H1 (cell line): ENCODE data around the gene WDR59. TPM values are rescaled to one million over a fixed set of nuclear protein-coding genes. Genes with fewer than 3 reads are reported as not detected.

ENCODE experiments used
- CTCF ChIA-PET: fragments of 300-600 bp; sonication (Branson Sonifier 250); formaldehyde crosslinking; loops from one replicate; lab custom pipeline; 2021; ENCODE audit not compliant: partially characterized antibody; lab: Charles Lee
- POLR2A ChIA-PET: fragments of 300-600 bp; sonication (Branson Sonifier 250); formaldehyde crosslinking; loops from one replicate; lab custom pipeline; 2021; ENCODE audit warnings: inconsistent platforms; ENCODE audit not compliant: partially characterized antibody; lab: Charles Lee
- DNase-seq, 2 experiments: peaks; one replicate each; pipeline versions ENCODE4 v3.0.0 to v3.0.0-alpha.2; 2010 to 2022; ENCODE audit warnings: low spot score in 2 of 2, low read depth in 1 of 2, mixed read lengths in 1 of 2
- FAIRE-seq: peaks from 2 replicates; lab custom pipeline; 2011; peaks lifted over from hg19 to GRCh38; lab: Jason Lieb, UNC
- H2AFZ ChIP-seq: 2 replicates; pipeline ENCODE4 v1.8.1; 2012; ENCODE audit warnings: low read length, inconsistent platforms
- H2AK5ac ChIP-seq: 2 replicates; pipeline ENCODE4 v1.6.1; 2013; ENCODE audit warnings: low read depth, low read length
- H2BK120ac ChIP-seq: replicated peaks from 2 replicates; pipeline ENCODE3; 2013; ENCODE audit warnings: low read depth, low read length, inconsistent platforms
- H2BK12ac ChIP-seq: 2 replicates; pipeline ENCODE4 v1.6.1; 2013; ENCODE audit warnings: low read depth, low read length
- H2BK15ac ChIP-seq: 2 replicates; pipeline ENCODE4 v1.6.1; 2013; ENCODE audit warnings: low read length
- H2BK20ac ChIP-seq: 2 replicates; pipeline ENCODE4 v1.6.1; 2013; ENCODE audit warnings: low read length
- H2BK5ac ChIP-seq: 2 replicates; pipeline ENCODE4 v1.6.1; 2013; ENCODE audit warnings: low read depth, low read length
- H3K14ac ChIP-seq: 2 replicates; pipeline ENCODE4 v1.6.1; 2013; ENCODE audit warnings: inconsistent platforms; ENCODE audit not compliant: insufficient read length
- H3K18ac ChIP-seq: 2 replicates; pipeline ENCODE4 v1.6.1; 2013; ENCODE audit warnings: low read length; ENCODE audit errors: extremely low read depth
- H3K23ac ChIP-seq: 2 replicates; pipeline ENCODE4 v1.6.1; 2013; ENCODE audit warnings: inconsistent platforms; ENCODE audit not compliant: insufficient read length
- H3K23me2 ChIP-seq: 2 replicates; pipeline ENCODE4 v1.6.1; 2013; ENCODE audit warnings: low read depth, low read length
- H3K27ac ChIP-seq: 2 replicates; pipeline ENCODE4 v1.6.1; 2011; ENCODE audit warnings: low read depth, low read length, inconsistent platforms
- H3K27me3 ChIP-seq, 4 experiments: replicated peaks in 1 of 4; 1 replicate in 1 of 4; 2 replicates in 3 of 4; pipeline versions ENCODE4 v1.6.1 to v1.8.1; 2011 to 2013; ENCODE audit warnings: low read length in 3 of 4, mild to moderate bottlenecking in 3 of 4, inconsistent platforms in 2 of 4, mixed read lengths in 2 of 4, moderate library complexity in 1 of 4; ENCODE audit not compliant: control insufficient read depth in 3 of 4, insufficient read depth in 3 of 4; ENCODE audit errors: extremely low read depth in 1 of 4
- H3K36me3 ChIP-seq, 4 experiments: 2 replicates each; pipeline versions ENCODE4 v1.6.1 to v1.8.1; 2011 to 2013; ENCODE audit warnings: mild to moderate bottlenecking in 4 of 4, low read length in 3 of 4, moderate library complexity in 2 of 4, control low read depth in 1 of 4, inconsistent platforms in 1 of 4; ENCODE audit not compliant: insufficient read depth in 4 of 4, control insufficient read depth in 2 of 4
- H3K4ac ChIP-seq: replicated peaks from 2 replicates; pipeline ENCODE3; 2013; ENCODE audit warnings: low read length, low read depth, mixed read lengths, inconsistent platforms; ENCODE audit not compliant: insufficient read length
- H3K4me1 ChIP-seq, 4 experiments: replicated peaks in 1 of 4; 1 replicate in 1 of 4; 2 replicates in 3 of 4; pipeline versions ENCODE4 v1.6.1 to v1.8.1; 2011 to 2013; ENCODE audit warnings: low read length in 3 of 4, inconsistent platforms in 2 of 4, mixed read lengths in 1 of 4; ENCODE audit not compliant: insufficient read depth in 4 of 4, control insufficient read depth in 3 of 4
- H3K4me2 ChIP-seq, 2 experiments: 2 replicates each; pipeline versions ENCODE4 v1.6.1 to v1.8.1; 2011 to 2013; ENCODE audit warnings: low read depth in 2 of 2, low read length in 2 of 2, control low read depth in 1 of 2, inconsistent platforms in 1 of 2, mild to moderate bottlenecking in 1 of 2; ENCODE audit not compliant: insufficient read depth in 1 of 2
- H3K4me3 ChIP-seq, 4 experiments: fragments of 200-600, 300-600 bp in 1 of 4; sonication (generic), shearing (Covaris generic), sonication (Bioruptor Twin) in 1 of 4; 2 replicates each; pipeline versions ENCODE4 v1.5.1 to v1.8.1; 2011 to 2016; ENCODE audit warnings: low read length in 4 of 4, low read depth in 3 of 4, control low read depth in 2 of 4, inconsistent platforms in 2 of 4, mild to moderate bottlenecking in 2 of 4, mixed read lengths in 1 of 4, moderate library complexity in 1 of 4; ENCODE audit not compliant: insufficient read depth in 2 of 4; ENCODE audit errors: extremely low read depth in 1 of 4
- H3K56ac ChIP-seq: replicated peaks from 2 replicates; pipeline ENCODE3; 2013; ENCODE audit warnings: low read depth, mild to moderate bottlenecking, mixed read lengths, low read length, inconsistent platforms; ENCODE audit not compliant: insufficient read length
- H3K79me1 ChIP-seq: 2 replicates; pipeline ENCODE4 v1.6.1; 2013; ENCODE audit warnings: low read depth, low read length, control low read depth
- H3K79me2 ChIP-seq, 2 experiments: 2 replicates each; pipeline versions ENCODE4 v1.6.1 to v1.8.1; 2012 to 2013; ENCODE audit warnings: low read length in 2 of 2, mild to moderate bottlenecking in 2 of 2, inconsistent platforms in 1 of 2; ENCODE audit not compliant: insufficient read depth in 2 of 2, control insufficient read depth in 1 of 2
- H3K9ac ChIP-seq, 4 experiments: replicated peaks in 1 of 4; 1 replicate in 1 of 4; 2 replicates in 3 of 4; pipeline versions ENCODE4 v1.6.1 to v1.8.1; 2011 to 2013; ENCODE audit warnings: low read depth in 3 of 4, low read length in 3 of 4, control low read depth in 2 of 4, mild to moderate bottlenecking in 2 of 4, moderate library complexity in 2 of 4, inconsistent platforms in 1 of 4; ENCODE audit errors: extremely low read depth in 1 of 4
- H3K9me3 ChIP-seq, 2 experiments: 2 replicates each; pipeline versions ENCODE4 v1.6.1 to v1.8.1; 2012 to 2013; ENCODE audit warnings: mild to moderate bottlenecking in 2 of 2, moderate library complexity in 2 of 2, control low read depth in 1 of 2, inconsistent platforms in 1 of 2, low read depth in 1 of 2, low read length in 1 of 2, mixed read lengths in 1 of 2; ENCODE audit not compliant: insufficient read depth in 2 of 2
- H4K20me1 ChIP-seq, 2 experiments: replicated peaks in 1 of 2; 2 replicates each; pipeline versions ENCODE3 to v1.8.1; 2011 to 2013; ENCODE audit warnings: inconsistent platforms in 2 of 2, low read length in 2 of 2, mild to moderate bottlenecking in 1 of 2; ENCODE audit not compliant: insufficient read depth in 2 of 2, control insufficient read depth in 1 of 2
- H4K5ac ChIP-seq: 2 replicates; pipeline ENCODE4 v1.6.1; 2013; ENCODE audit warnings: low read length, low read depth, mixed read lengths, inconsistent platforms; ENCODE audit not compliant: insufficient read length
- H4K8ac ChIP-seq: 2 replicates; pipeline ENCODE4 v1.8.0; 2013; ENCODE audit warnings: mild to moderate bottlenecking, moderate library complexity, low read length, inconsistent platforms; ENCODE audit not compliant: insufficient read depth; ENCODE audit errors: extremely low read depth
- H4K91ac ChIP-seq: replicated peaks from 2 replicates; pipeline ENCODE3; 2013; ENCODE audit warnings: low read length, mixed read lengths, inconsistent platforms; ENCODE audit not compliant: insufficient read length
- CHD1 ChIP-seq: IDR thresholded peaks from 2 replicates; pipeline ENCODE4 v1.6.1; 2012; ENCODE audit warnings: low read depth, low read length, improper control_type of control experiment
- EP300 ChIP-seq, 2 experiments: IDR thresholded peaks; 1 replicate in 1 of 2; 2 replicates in 1 of 2; pipeline ENCODE4 v1.6.1; 2011 to 2012; ENCODE audit warnings: low read depth in 2 of 2, low read length in 2 of 2, mild to moderate bottlenecking in 2 of 2, borderline replicate concordance in 1 of 2, inconsistent platforms in 1 of 2, moderate library complexity in 1 of 2
- GABPA ChIP-seq: IDR thresholded peaks from 2 replicates; pipeline ENCODE4 v1.6.1; 2011; ENCODE audit warnings: mild to moderate bottlenecking, low read length, moderate library complexity, borderline replicate concordance; ENCODE audit not compliant: insufficient read depth
- JUND ChIP-seq: IDR thresholded peaks from 2 replicates; pipeline ENCODE4 v1.6.1; 2011; ENCODE audit warnings: mild to moderate bottlenecking, improper control_type of control experiment, low read length
- KDM1A ChIP-seq: fragments of 200-600, 300-600 bp; sonication (generic); IDR thresholded peaks from 2 replicates; pipeline ENCODE4 v1.7.1; 2016; ENCODE audit warnings: mild to moderate bottlenecking, low read length, borderline replicate concordance
- MAX ChIP-seq: IDR thresholded peaks from 2 replicates; pipeline ENCODE4 v1.6.1; 2012; ENCODE audit warnings: inconsistent platforms
- NRF1 ChIP-seq: IDR thresholded peaks from 2 replicates; pipeline ENCODE4 v1.6.1; 2011; ENCODE audit warnings: mild to moderate bottlenecking, low read depth, low read length, improper control_type of control experiment
- PHF8 ChIP-seq: fragments of 200-600 bp; sonication (generic); conservative IDR thresholded peaks from 2 replicates; pipeline ENCODE4 v1.7.1; 2012; ENCODE audit warnings: low read depth, mild to moderate bottlenecking, inconsistent platforms, low read length, moderate library complexity
- POU5F1 ChIP-seq: IDR thresholded peaks from 2 replicates; pipeline ENCODE4 v1.6.1; 2011; ENCODE audit warnings: low read depth, mild to moderate bottlenecking, low read length, moderate library complexity
- RBBP5 ChIP-seq: IDR thresholded peaks from 2 replicates; pipeline ENCODE4 v1.7.1; 2012; ENCODE audit warnings: low read depth, mild to moderate bottlenecking, inconsistent platforms, low read length, moderate library complexity, borderline replicate concordance
- SAP30 ChIP-seq: fragments of 300-600 bp; sonication (generic); IDR thresholded peaks from 2 replicates; pipeline ENCODE4 v1.7.1; 2012; ENCODE audit warnings: low read length, moderate library complexity, mild to moderate bottlenecking, inconsistent platforms; ENCODE audit not compliant: insufficient read depth, insufficient replicate concordance
- SIRT6 ChIP-seq: IDR thresholded peaks from one replicate; pipeline ENCODE4 v1.7.1; 2012; ENCODE audit warnings: low read length, inconsistent platforms
- SP2 ChIP-seq: IDR thresholded peaks from 2 replicates; pipeline ENCODE4 v1.6.1; 2012; ENCODE audit warnings: mild to moderate bottlenecking, low read length, inconsistent platforms
- TEAD4 ChIP-seq: IDR thresholded peaks from 2 replicates; pipeline ENCODE4 v1.6.1; 2012; ENCODE audit warnings: low read depth, low read length, inconsistent platforms, mixed read lengths
- WGBS, 2 experiments: shearing (Covaris generic) in 1 of 2; methylation state at CpG; one replicate each; pipeline versions ENCODE4 v1.1.6 to v1.1.7; 2013 to 2015; ENCODE audit warnings: low lambda C conversion rate in 2 of 2, mixed read lengths in 2 of 2, inconsistent platforms in 1 of 2, low coverage in 1 of 2, missing lambda C conversion rate in 1 of 2; ENCODE audit not compliant: insufficient replicate concordance in 2 of 2, insufficient coverage in 1 of 2, insufficient read length in 1 of 2; ENCODE audit errors: extremely low coverage in 1 of 2, missing lambda C conversion rate in 1 of 2; 5-methylcytosine and 5-hydroxymethylcytosine counted together
- polyA plus RNA-seq, 7 experiments: library from polyadenylated mRNA; depleted of rRNA in 3 of 7; stranded (reverse) in 5 of 7; unstranded in 2 of 7; fragments of >200 nt in 5 of 7; fragments of 200-250 nt in 2 of 7; gene quantifications; 1 replicate in 5 of 7; 2 replicates in 1 of 7; 4 replicates in 1 of 7; pipeline versions ENCODE4 v1.2.1 to v1.2.3, GENCODE V29; 2011 to 2013; ENCODE audit warnings: missing spikeins in 2 of 7, mixed read lengths in 2 of 7
- total RNA-seq: library from RNA; stranded (reverse); fragmentation: NEBNext Ultra II Directional; extraction: Animal tissue kit (Norgen Biotek cat#: 25700); gene quantifications from 2 replicates; pipeline ENCODE4 v1.2.1, GENCODE V29; 2021

WDR59 gene
- total and polyA plus RNA-seq, 2 of the 8 experiments (the other 6 are each of a cell fraction or from before 2014, with no cell fraction given): 84.2 to 124 TPM

DNA sequence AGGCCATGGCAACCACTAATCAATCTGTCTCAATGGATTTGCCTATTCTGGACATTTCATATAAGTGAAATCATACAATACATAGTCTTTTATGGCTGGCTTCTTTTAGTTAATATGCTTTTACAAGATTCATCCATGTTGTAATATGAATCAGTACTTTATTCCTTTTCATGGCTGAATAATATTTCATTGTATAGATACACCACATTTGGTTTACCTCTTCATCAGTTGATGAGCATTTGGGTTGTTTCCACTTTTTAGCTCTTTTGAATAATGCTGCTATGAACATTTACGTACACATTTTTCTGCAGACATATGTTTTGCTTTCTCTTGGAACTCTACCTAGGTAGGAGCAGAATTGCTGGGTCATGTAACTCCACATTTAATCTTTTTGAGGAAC, 11.1 kb upstream of the WDR59 start:
- POLR2A ChIA-PET: interaction anchor here (7.8 kb wide), 1 partner anchor 115 kb away, joined by 62 read pairs; no protein-coding TSS in a partner anchor
- no peak overlapping the region for H2BK15ac ChIP-seq
- no peak overlapping the region for H3K9ac ChIP-seq
- H3K14ac ChIP-seq: no peak overlapping the region
- H3K9me3 ChIP-seq: no peaks in the 10 kb centered on the region
- no peak overlapping the region for H2AK5ac ChIP-seq
- H3K4me1 ChIP-seq: peaks cover 8 to 20% (median 12%) of the 10 kb centered on the region in 4 experiments
- H2BK120ac ChIP-seq: no peak overlapping the region
- H2BK12ac ChIP-seq: no peak overlapping the region
- no peaks in the 10 kb centered on the region for H3K36me3 ChIP-seq
- CTCF ChIA-PET: interaction anchor here (0.6 to 9.3 kb wide), 3 partner anchors 15 to 119 kb away, joined by 3 to 171 read pairs (median 3); partner anchors contain the start of gene LDHD
- H4K91ac ChIP-seq: no peak overlapping the region
- H3K18ac ChIP-seq: no peak overlapping the region
- no peak overlapping the region for H3K27ac ChIP-seq
- H3K56ac ChIP-seq: no peak overlapping the region
- DNase-seq: no peak
- no peak overlapping the region for H4K8ac ChIP-seq
- peaks cover 3% of the 10 kb centered on the region; the same call in 1 of the 2 replicates for H3K79me1 ChIP-seq
- peaks cover 9% of the 10 kb centered on the region for H3K23me2 ChIP-seq
- H3K4me2 ChIP-seq: no peak overlapping the region
- H3K23ac ChIP-seq: no peak overlapping the region
- 100% methylated on average over 1 of the region's 1 CpG; no CpG with 5 or more reads in 1 of the 2 experiments for WGBS, 2 experiments
- H3K27me3 ChIP-seq: no peaks in the 10 kb centered on the region; a peak in 1 of 7 replicates
- H3K4me3 ChIP-seq: no peak overlapping the region
- H4K20me1 ChIP-seq: peaks cover 9 to 12% of the 10 kb centered on the region in 2 experiments
- H2BK20ac ChIP-seq: no peak overlapping the region
- peaks cover 9 to 13% of the 10 kb centered on the region in 2 experiments; a peak in 3 of 4 replicates for H3K79me2 ChIP-seq
- FAIRE-seq: no peak
- H2BK5ac ChIP-seq: no peak overlapping the region
- no peak overlapping the region for H3K4ac ChIP-seq
- H4K5ac ChIP-seq: no peak overlapping the region
- no peak overlapping the region for H2AFZ ChIP-seq
- TF ChIP-seq PHF8 (no peak), GABPA (no peak), RBBP5 (no peak), SP2 (no peak), TEAD4 (no peak), POU5F1 (no peak), NRF1 (no peak), SAP30 (no peak), KDM1A (no peak), SIRT6 (no peak), CHD1 (no peak), JUND (no peak), EP300 (IDR thresholded peaks at IDR 0.05; ENCODE audit: borderline replicate concordance in 1 of 2, low read depth in 2 of 2, low read length in 2 of 2) (no peak), MAX (no peak)
